ENCODE measurements around the gene NRAP. TPM values are rescaled to one million over a fixed set of nuclear protein-coding genes. Genes with fewer than 3 reads are reported as not detected.
A peak's percentile ranks its signal among the peaks of the same experiment; 100 is the strongest.

NRAP gene
- total and polyA plus RNA-seq, 2 experiments from 2014 or later: not detected

GRCh38 chr10:113592380-113592779 is 71.5 kb downstream of the NRAP start:
- H2AFZ ChIP-seq: no peak overlapping the region
- H4K20me1 ChIP-seq (ENCODE audit: insufficient read depth): no peaks in the 10 kb centered on the region
- no peaks in the 10 kb centered on the region for H3K4me1 ChIP-seq (ENCODE audit: insufficient read depth)
- no peak overlapping the region for H3K4me2 ChIP-seq (ENCODE audit: unreplicated experiment)
- H3K27me3 ChIP-seq (replicated peaks; ENCODE audit: insufficient read depth): peaks cover 20% of the 10 kb centered on the region; the same call in 1 of the 2 replicates
- H3K9ac ChIP-seq: no peak overlapping the region
- H3K79me2 ChIP-seq (ENCODE audit: insufficient read depth): no peaks in the 10 kb centered on the region
- WGBS, 2 experiments (ENCODE audit: low coverage in 1 of 2, low lambda C conversion rate in 2 of 2, missing lambda C conversion rate in 2 of 2): 50% methylated on average over 8 of the region's 8 CpGs
- no peak overlapping the region for H3K4me3 ChIP-seq
- H3K9me3 ChIP-seq (ENCODE audit: low read depth): no peaks in the 10 kb centered on the region
- H3K9me2 ChIP-seq (ENCODE audit: insufficient read depth): no peaks in the 10 kb centered on the region
- H3F3A ChIP-seq (ENCODE audit: insufficient read depth): no peaks in the 10 kb centered on the region
- TF ChIP-seq EZH2 (IDR thresholded peaks at IDR 0.05; ENCODE audit: insufficient read depth, poor library complexity, severe bottlenecking) (no peak), EZH2phosphoT487 (IDR thresholded peaks at IDR 0.05; ENCODE audit: insufficient read depth, low read depth) (no peak)
- H3K27ac ChIP-seq: no peak overlapping the region
- H3K36me3 ChIP-seq (ENCODE audit: low read depth): no peaks in the 10 kb centered on the region
- DNase-seq: no peak
- in situ Hi-C loops (cut with MboI): no loop called here

GRCh38 chr10:113590581-113590980 is 73.3 kb downstream of the NRAP start:
- Histone ChIP-seq H3K27me3 (replicated peaks; ENCODE audit: insufficient read depth) (peaks cover 10% of the 10 kb centered on the region; the same call in 1 of the 2 replicates), H2AFZ (no peak overlapping the region), H3K4me3 (no peak overlapping the region), H3K27ac (no peak overlapping the region), H4K20me1 (ENCODE audit: insufficient read depth) (no peaks in the 10 kb centered on the region), H3K9me2 (ENCODE audit: insufficient read depth) (no peaks in the 10 kb centered on the region), H3K9ac (no peak overlapping the region), H3K79me2 (ENCODE audit: insufficient read depth) (no peaks in the 10 kb centered on the region), H3K4me1 (ENCODE audit: insufficient read depth) (no peaks in the 10 kb centered on the region), H3F3A (ENCODE audit: insufficient read depth) (no peaks in the 10 kb centered on the region), H3K9me3 (ENCODE audit: low read depth) (no peaks in the 10 kb centered on the region), H3K4me2 (ENCODE audit: unreplicated experiment) (no peak overlapping the region), H3K36me3 (ENCODE audit: low read depth) (no peaks in the 10 kb centered on the region)
- in situ Hi-C loops (cut with MboI): no loop called here
- no peak for DNase-seq
- no peak for TF ChIP-seq EZH2 (IDR thresholded peaks at IDR 0.05; ENCODE audit: insufficient read depth, poor library complexity, severe bottlenecking)
- no peak for TF ChIP-seq EZH2phosphoT487 (IDR thresholded peaks at IDR 0.05; ENCODE audit: insufficient read depth, low read depth)
- 59 to 60% methylated on average over 12 of the region's 12 CpGs for WGBS, 2 experiments (ENCODE audit: low coverage in 1 of 2, low lambda C conversion rate in 2 of 2, missing lambda C conversion rate in 2 of 2)

GRCh38 chr10:113589201-113589770 is 74.6 kb downstream of the NRAP start:
- no peak overlapping the region for H3K4me3 ChIP-seq
- DNase-seq: no peak
- no peak overlapping the region for H2AFZ ChIP-seq
- no peaks in the 10 kb centered on the region for H4K20me1 ChIP-seq (ENCODE audit: insufficient read depth)
- H3K27ac ChIP-seq: no peak overlapping the region
- 72 to 77% methylated on average over 13 of the region's 13 CpGs for WGBS, 2 experiments (ENCODE audit: low coverage in 1 of 2, low lambda C conversion rate in 2 of 2, missing lambda C conversion rate in 2 of 2)
- H3F3A ChIP-seq (ENCODE audit: insufficient read depth): no peaks in the 10 kb centered on the region
- no peaks in the 10 kb centered on the region for H3K4me1 ChIP-seq (ENCODE audit: insufficient read depth)
- H3K9me2 ChIP-seq (ENCODE audit: insufficient read depth): no peaks in the 10 kb centered on the region
- TF ChIP-seq EZH2phosphoT487 (IDR thresholded peaks at IDR 0.05; ENCODE audit: insufficient read depth, low read depth) (no peak), EZH2 (IDR thresholded peaks at IDR 0.05; ENCODE audit: insufficient read depth, poor library complexity, severe bottlenecking) (no peak)
- H3K9me3 ChIP-seq (ENCODE audit: low read depth): no peaks in the 10 kb centered on the region
- in situ Hi-C loops (cut with MboI): no loop called here
- H3K27me3 ChIP-seq (replicated peaks; ENCODE audit: insufficient read depth): peaks cover 18% of the 10 kb centered on the region
- H3K36me3 ChIP-seq (ENCODE audit: low read depth): no peaks in the 10 kb centered on the region
- no peak overlapping the region for H3K9ac ChIP-seq
- H3K4me2 ChIP-seq (ENCODE audit: unreplicated experiment): no peak overlapping the region
- H3K79me2 ChIP-seq (ENCODE audit: insufficient read depth): no peaks in the 10 kb centered on the region

GRCh38 chr10:113585949-113586348 is 77.9 kb downstream of the NRAP start:
- in situ Hi-C loops (cut with MboI): no loop called here
- H2AFZ ChIP-seq: no peak overlapping the region
- H3K36me3 ChIP-seq (ENCODE audit: low read depth): no peaks in the 10 kb centered on the region
- H3K4me1 ChIP-seq (ENCODE audit: insufficient read depth): no peaks in the 10 kb centered on the region
- no peaks in the 10 kb centered on the region for H3F3A ChIP-seq (ENCODE audit: insufficient read depth)
- 31 to 35% methylated on average over 1 of the region's 1 CpG for WGBS, 2 experiments (ENCODE audit: low coverage in 1 of 2, low lambda C conversion rate in 2 of 2, missing lambda C conversion rate in 2 of 2)
- TF ChIP-seq EZH2 (IDR thresholded peaks at IDR 0.05; ENCODE audit: insufficient read depth, poor library complexity, severe bottlenecking) (no peak), EZH2phosphoT487 (IDR thresholded peaks at IDR 0.05; ENCODE audit: insufficient read depth, low read depth) (no peak)
- DNase-seq: peak; percentile 10
- no peaks in the 10 kb centered on the region for H4K20me1 ChIP-seq (ENCODE audit: insufficient read depth)
- no peaks in the 10 kb centered on the region for H3K79me2 ChIP-seq (ENCODE audit: insufficient read depth)
- H3K27ac ChIP-seq: no peak overlapping the region
- no peak overlapping the region for H3K4me2 ChIP-seq (ENCODE audit: unreplicated experiment)
- no peak overlapping the region for H3K4me3 ChIP-seq
- H3K9me2 ChIP-seq (ENCODE audit: insufficient read depth): no peaks in the 10 kb centered on the region
- no peak overlapping the region for H3K9ac ChIP-seq
- H3K9me3 ChIP-seq (ENCODE audit: low read depth): no peaks in the 10 kb centered on the region
- H3K27me3 ChIP-seq (replicated peaks; ENCODE audit: insufficient read depth): peaks cover 25% of the 10 kb centered on the region

All from GM23248 (cell line).